Mesenchymal stem cell (in vitro differentiated cells and primary cell): ENCODE data around the gene ZNF618.

Source experiments
- DNase-seq: peaks from one replicate; pipeline ENCODE4 v3.0.0-alpha.2; 2013
- H2AFZ ChIP-seq: one replicate; pipeline ENCODE4 v1.6.1; 2013; ENCODE audit warnings: low read depth, mild to moderate bottlenecking, control low read depth, inconsistent platforms, low read length, moderate library complexity
- H2AK5ac ChIP-seq: 2 replicates; pipeline ENCODE4 v1.6.1; 2013; ENCODE audit warnings: low read length, moderate library complexity, mild to moderate bottlenecking, inconsistent platforms; ENCODE audit not compliant: severe bottlenecking
- H2BK120ac ChIP-seq: one replicate; pipeline ENCODE4 v1.6.1; 2013; ENCODE audit warnings: low read depth, mild to moderate bottlenecking, inconsistent platforms, low read length, moderate library complexity
- H2BK12ac ChIP-seq, 2 experiments: one replicate each; pipeline ENCODE4 v1.6.1; 2013; ENCODE audit warnings: inconsistent platforms in 2 of 2, low read length in 2 of 2, mild to moderate bottlenecking in 2 of 2, moderate library complexity in 2 of 2, control low read depth in 1 of 2
- H2BK15ac ChIP-seq: one replicate; pipeline ENCODE4 v1.6.1; 2013; ENCODE audit warnings: mild to moderate bottlenecking, low read depth, inconsistent platforms; ENCODE audit not compliant: poor library complexity, severe bottlenecking
- H2BK5ac ChIP-seq: 2 replicates; pipeline ENCODE4 v1.6.1; 2013; ENCODE audit warnings: low read depth, mild to moderate bottlenecking, low read length, control low read depth, inconsistent platforms; ENCODE audit not compliant: poor library complexity, severe bottlenecking
- H3K14ac ChIP-seq, 2 experiments: one replicate each; pipeline ENCODE4 v1.6.1; 2013; ENCODE audit warnings: inconsistent platforms in 2 of 2, low read length in 2 of 2, control low read depth in 1 of 2, mild to moderate bottlenecking in 1 of 2, moderate library complexity in 1 of 2
- H3K18ac ChIP-seq, 2 experiments: one replicate each; pipeline ENCODE4 v1.6.1; 2013; ENCODE audit warnings: inconsistent platforms in 2 of 2, low read length in 2 of 2, control low read depth in 1 of 2, low read depth in 1 of 2, mild to moderate bottlenecking in 1 of 2
- H3K23ac ChIP-seq, 2 experiments: one replicate each; pipeline ENCODE4 v1.6.1; 2013; ENCODE audit warnings: inconsistent platforms in 2 of 2, low read length in 2 of 2, mild to moderate bottlenecking in 2 of 2, moderate library complexity in 2 of 2, control low read depth in 1 of 2
- H3K27ac ChIP-seq: 2 replicates; pipeline ENCODE4 v1.5.1; 2013; ENCODE audit warnings: mild to moderate bottlenecking, moderate library complexity, low read length, control low read depth, inconsistent platforms; ENCODE audit not compliant: poor library complexity, severe bottlenecking
- H3K27me3 ChIP-seq, 2 experiments: 2 replicates each; pipeline versions ENCODE4 v1.6.1 to v1.7.0; 2013; ENCODE audit warnings: low read length in 2 of 2, mild to moderate bottlenecking in 2 of 2, moderate library complexity in 2 of 2, control low read depth in 1 of 2, inconsistent platforms in 1 of 2; ENCODE audit not compliant: control insufficient read depth in 1 of 2, insufficient read depth in 1 of 2
- H3K36me3 ChIP-seq, 2 experiments: 2 replicates each; pipeline versions ENCODE4 v1.6.1 to v1.7.0; 2013; ENCODE audit warnings: low read length in 2 of 2, control low read depth in 1 of 2, inconsistent platforms in 1 of 2, low read depth in 1 of 2, mild to moderate bottlenecking in 1 of 2; ENCODE audit not compliant: insufficient read depth in 2 of 2, control insufficient read depth in 1 of 2
- H3K4ac ChIP-seq, 2 experiments: one replicate each; pipeline ENCODE4 v1.6.1; 2013; ENCODE audit warnings: inconsistent platforms in 2 of 2, low read length in 2 of 2, mild to moderate bottlenecking in 2 of 2, moderate library complexity in 2 of 2, control low read depth in 1 of 2, low read depth in 1 of 2
- H3K4me1 ChIP-seq: 2 replicates; pipeline ENCODE4 v1.6.1; 2013; ENCODE audit warnings: low read depth, low read length, control low read depth; ENCODE audit not compliant: control insufficient read depth, insufficient read depth
- H3K4me2 ChIP-seq: 2 replicates; pipeline ENCODE4 v1.6.1; 2013; ENCODE audit warnings: low read length, mild to moderate bottlenecking, inconsistent platforms; ENCODE audit not compliant: poor library complexity, severe bottlenecking
- H3K4me3 ChIP-seq, 2 experiments: 2 replicates each; pipeline versions ENCODE4 v1.5.1 to v1.7.0; 2013; ENCODE audit warnings: low read length in 2 of 2, mild to moderate bottlenecking in 2 of 2, control low read depth in 1 of 2, low read depth in 1 of 2; ENCODE audit not compliant: insufficient read depth in 1 of 2
- H3K79me1 ChIP-seq: replicated peaks from 2 replicates; pipeline ENCODE4 v1.6.1; 2013; ENCODE audit warnings: mild to moderate bottlenecking, control low read depth, low read length, inconsistent platforms; ENCODE audit not compliant: poor library complexity, severe bottlenecking
- H3K9ac ChIP-seq: 2 replicates; pipeline ENCODE4 v1.7.0; 2013; ENCODE audit warnings: mild to moderate bottlenecking, low read length, moderate library complexity
- H3K9me3 ChIP-seq: 2 replicates; pipeline ENCODE4 v1.7.0; 2013; ENCODE audit warnings: mild to moderate bottlenecking, low read length; ENCODE audit not compliant: control insufficient read depth
- H4K8ac ChIP-seq: one replicate; pipeline ENCODE4 v1.6.1; 2013; ENCODE audit warnings: inconsistent platforms, mild to moderate bottlenecking, low read length, moderate library complexity
- H4K91ac ChIP-seq: one replicate; pipeline ENCODE4 v1.6.1; 2013; ENCODE audit warnings: mild to moderate bottlenecking, low read length, inconsistent platforms
- WGBS: methylation state at CpG from one replicate; pipeline ENCODE4 v1.1.7; 2013; ENCODE audit warnings: mixed read lengths; 5-methylcytosine and 5-hydroxymethylcytosine counted together

Gene ZNF618

DNA sequence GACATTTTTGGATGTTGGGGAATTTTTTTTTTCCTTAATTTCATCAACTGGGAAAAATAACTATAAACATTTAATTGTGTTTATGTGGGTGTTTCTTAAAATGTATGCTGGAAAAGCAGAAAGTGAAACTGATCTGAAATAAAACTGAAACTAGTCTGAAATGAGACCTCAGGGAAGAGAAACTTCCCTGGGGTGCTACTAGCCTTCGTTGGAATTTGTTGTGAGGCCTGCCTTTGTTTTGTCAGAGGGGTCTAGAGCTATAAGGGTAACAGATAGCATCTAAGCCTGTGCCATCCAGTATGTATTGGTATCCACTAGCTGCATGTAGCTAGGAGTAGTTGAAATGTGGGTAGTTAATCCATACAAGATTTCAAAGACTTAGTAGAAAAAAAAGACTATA lies 10.4 kb downstream of the ZNF618 start:
- Histone ChIP-seq H3K9ac (peak overlapping the region; percentile 68), H3K14ac (no peak overlapping the region), H4K8ac (no peak overlapping the region), H2BK12ac (no peak overlapping the region), H3K36me3 (peaks cover 6 to 15% of the 10 kb centered on the region in 2 experiments), H3K23ac (no peak overlapping the region), H3K9me3 (peaks cover 4% of the 10 kb centered on the region), H4K91ac (no peak overlapping the region), H2BK120ac (no peak overlapping the region), H3K4me3 (peak overlapping the region in 1 of 2 experiments; percentile 57), H2AFZ (no peak overlapping the region), H3K4me1 (peaks cover 6% of the 10 kb centered on the region), H3K27ac (no peak overlapping the region), H3K18ac (no peak overlapping the region), H3K27me3 (no peaks in the 10 kb centered on the region), H3K4ac (no peak overlapping the region), H3K79me1 (peaks cover 31% of the 10 kb centered on the region), H2AK5ac (no peak overlapping the region), H2BK5ac (no peak overlapping the region), H3K4me2 (peak overlapping the region; percentile 26), H2BK15ac (no peak overlapping the region)
- 30% methylated on average over 1 of the region's 1 CpG for whole genome bisulfite sequencing
- DNase-seq: peak; percentile 55

DNA sequence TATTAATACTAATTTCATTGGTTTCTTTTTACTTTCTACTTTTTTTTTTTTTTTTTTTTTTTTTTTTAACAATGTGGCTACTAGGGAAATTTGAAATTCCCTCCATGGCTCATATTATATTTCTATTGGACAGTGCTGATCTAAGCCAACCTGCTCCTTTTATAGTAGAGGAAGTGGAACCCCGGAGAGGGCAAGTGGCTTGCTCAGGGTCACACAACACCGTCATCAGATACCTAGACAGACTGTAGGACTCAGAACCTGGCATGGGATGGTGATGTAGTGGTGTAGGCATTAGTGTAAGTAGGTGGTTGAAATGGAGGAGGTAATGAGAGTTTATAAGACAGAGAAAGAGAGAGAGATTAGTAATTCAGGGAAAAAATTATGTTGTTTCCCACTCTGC lies 10.8 kb downstream of the ZNF618 start:
- H3K18ac ChIP-seq: no peak overlapping the region
- no peak overlapping the region for H2BK120ac ChIP-seq
- no peak overlapping the region for H4K8ac ChIP-seq
- H3K4me1 ChIP-seq: peaks cover 6% of the 10 kb centered on the region
- H3K9ac ChIP-seq: peak overlapping the region; percentile 9
- peaks cover 6 to 19% of the 10 kb centered on the region in 2 experiments for H3K36me3 ChIP-seq
- DNase-seq: peak; percentile 29
- no peak overlapping the region for H3K4ac ChIP-seq
- H3K4me3 ChIP-seq: no peak overlapping the region
- H2BK15ac ChIP-seq: no peak overlapping the region
- H3K27me3 ChIP-seq: no peaks in the 10 kb centered on the region
- 92% methylated on average over 2 of the region's 2 CpGs for WGBS
- no peak overlapping the region for H3K4me2 ChIP-seq
- no peak overlapping the region for H2BK5ac ChIP-seq
- no peak overlapping the region for H3K27ac ChIP-seq
- no peak overlapping the region for H4K91ac ChIP-seq
- no peak overlapping the region for H3K23ac ChIP-seq
- no peak overlapping the region for H2AFZ ChIP-seq
- H2BK12ac ChIP-seq: no peak overlapping the region
- H3K79me1 ChIP-seq: peaks cover 32% of the 10 kb centered on the region
- H2AK5ac ChIP-seq: no peak overlapping the region
- H3K9me3 ChIP-seq: peaks cover 4% of the 10 kb centered on the region
- no peak overlapping the region for H3K14ac ChIP-seq

DNA sequence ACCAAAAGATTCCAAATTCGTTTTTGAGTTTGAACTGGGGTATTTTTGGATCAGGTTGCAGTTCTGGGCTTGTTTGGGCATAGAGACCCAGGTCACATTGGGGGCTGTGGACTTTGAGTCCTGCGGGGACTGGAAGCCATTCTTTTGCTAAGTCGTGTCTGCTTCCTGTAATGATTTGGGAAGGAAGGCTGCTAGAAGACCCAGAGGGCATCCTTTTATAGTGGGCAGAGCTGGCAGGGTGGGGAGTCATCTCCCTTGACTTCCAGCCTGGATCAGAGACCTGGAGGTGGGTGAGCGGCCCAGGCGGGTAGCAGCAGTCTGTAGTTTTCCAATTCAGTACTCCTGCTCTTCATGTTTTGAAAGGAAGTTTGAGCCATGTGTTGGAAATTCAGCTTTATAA lies 11.3 kb downstream of the ZNF618 start:
- Histone ChIP-seq H3K4me2 (no peak overlapping the region), H3K27me3 (no peaks in the 10 kb centered on the region), H3K4ac (no peak overlapping the region), H2BK15ac (no peak overlapping the region), H4K91ac (no peak overlapping the region), H3K9me3 (peaks cover 4% of the 10 kb centered on the region), H3K14ac (no peak overlapping the region), H3K23ac (no peak overlapping the region), H2BK120ac (no peak overlapping the region), H3K4me3 (no peak overlapping the region), H3K79me1 (peaks cover 34% of the 10 kb centered on the region), H3K9ac (peak overlapping the region; percentile 9), H2BK5ac (no peak overlapping the region), H3K4me1 (peaks cover 6% of the 10 kb centered on the region), H4K8ac (no peak overlapping the region), H3K18ac (no peak overlapping the region), H2AK5ac (no peak overlapping the region), H2BK12ac (peak overlapping the region in 1 of 2 experiments; percentile 25), H3K27ac (no peak overlapping the region), H2AFZ (no peak overlapping the region), H3K36me3 (peaks cover 6 to 24% of the 10 kb centered on the region in 2 experiments)
- no peak for DNase-seq
- WGBS: 81% methylated on average over 5 of the region's 5 CpGs

DNA sequence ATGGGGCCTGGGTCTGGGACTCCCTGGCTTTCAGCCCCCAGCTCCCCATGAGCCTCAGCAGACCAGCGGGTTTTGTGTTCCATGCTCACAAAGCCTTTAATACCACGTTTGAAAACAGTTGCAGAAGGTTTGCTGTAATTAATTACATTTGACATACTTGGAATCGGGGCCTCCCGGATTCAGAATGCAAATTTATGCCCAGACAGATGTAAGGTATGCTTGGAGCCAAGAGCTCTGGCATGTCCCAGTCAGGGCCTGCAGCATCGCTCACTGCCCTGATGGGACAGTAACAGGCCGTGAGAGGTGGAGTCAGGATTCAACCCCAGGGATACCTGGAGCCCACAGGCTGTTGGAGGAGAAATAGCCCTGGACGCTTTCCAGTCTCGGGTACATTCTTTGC lies 12.2 kb downstream of the ZNF618 start:
- H2BK120ac ChIP-seq: no peak overlapping the region
- no peaks in the 10 kb centered on the region for H3K27me3 ChIP-seq
- no peak overlapping the region for H3K14ac ChIP-seq
- H2BK15ac ChIP-seq: no peak overlapping the region
- H3K9me3 ChIP-seq: peaks cover 4% of the 10 kb centered on the region
- H4K91ac ChIP-seq: no peak overlapping the region
- H3K4me1 ChIP-seq: peaks cover 8% of the 10 kb centered on the region
- no peak overlapping the region for H3K27ac ChIP-seq
- H3K9ac ChIP-seq: no peak overlapping the region
- no peak overlapping the region for H2AFZ ChIP-seq
- 94% methylated on average over 8 of the region's 8 CpGs for WGBS
- H3K79me1 ChIP-seq: peaks cover 27% of the 10 kb centered on the region
- H3K4ac ChIP-seq: no peak overlapping the region
- no peak for DNase-seq
- peak overlapping the region in 1 of 2 experiments; percentile 70 for H3K18ac ChIP-seq
- no peak overlapping the region for H2BK12ac ChIP-seq
- H3K4me2 ChIP-seq: no peak overlapping the region
- H3K36me3 ChIP-seq: peaks cover 6 to 25% of the 10 kb centered on the region in 2 experiments
- no peak overlapping the region for H4K8ac ChIP-seq
- no peak overlapping the region for H2BK5ac ChIP-seq
- no peak overlapping the region for H3K4me3 ChIP-seq
- H2AK5ac ChIP-seq: no peak overlapping the region
- H3K23ac ChIP-seq: no peak overlapping the region
